Central memory CD8-positive, alpha-beta T cell (primary cell): ENCODE data around the gene SEPTIN8.

Experiments
- ATAC-seq: fragments of 150-1000 bp; cut with Tn5 transposase; replicated peaks from 2 replicates; pipeline ENCODE4 v1.10.0; 2022; ENCODE audit warnings: mild to moderate bottlenecking, moderate FRiP score, moderate number of reproducible peaks; ENCODE audit not compliant: poor library complexity, severe bottlenecking; ENCODE audit errors: extremely low read depth
- DNase-seq, 2 donors: peaks; one replicate each; pipeline ENCODE4 v3.0.0; 2021; ENCODE audit warnings: low spot score in 2 of 2
- H3K27ac Mint-ChIP-seq: one replicate; pipeline ENCODE4 v1.8.0; 2022; ENCODE audit warnings: low read depth, mild to moderate bottlenecking, moderate library complexity, mixed read lengths
- H3K27me3 Mint-ChIP-seq: one replicate; pipeline ENCODE4 v1.8.0; 2022; ENCODE audit warnings: mixed read lengths
- H3K36me3 Mint-ChIP-seq: one replicate; pipeline ENCODE4 v1.8.0; 2022; ENCODE audit warnings: mild to moderate bottlenecking, moderate library complexity, mixed read lengths; ENCODE audit not compliant: insufficient read depth
- H3K4me1 Mint-ChIP-seq: one replicate; pipeline ENCODE4 v1.8.0; 2022; ENCODE audit warnings: mixed read lengths
- H3K4me3 Mint-ChIP-seq: one replicate; pipeline ENCODE4 v1.8.0; 2022; ENCODE audit warnings: mild to moderate bottlenecking, moderate library complexity, mixed read lengths
- H3K9me3 Mint-ChIP-seq: one replicate; pipeline ENCODE4 v1.8.0; 2022; ENCODE audit warnings: mixed read lengths

The SEPTIN8 gene

DNA sequence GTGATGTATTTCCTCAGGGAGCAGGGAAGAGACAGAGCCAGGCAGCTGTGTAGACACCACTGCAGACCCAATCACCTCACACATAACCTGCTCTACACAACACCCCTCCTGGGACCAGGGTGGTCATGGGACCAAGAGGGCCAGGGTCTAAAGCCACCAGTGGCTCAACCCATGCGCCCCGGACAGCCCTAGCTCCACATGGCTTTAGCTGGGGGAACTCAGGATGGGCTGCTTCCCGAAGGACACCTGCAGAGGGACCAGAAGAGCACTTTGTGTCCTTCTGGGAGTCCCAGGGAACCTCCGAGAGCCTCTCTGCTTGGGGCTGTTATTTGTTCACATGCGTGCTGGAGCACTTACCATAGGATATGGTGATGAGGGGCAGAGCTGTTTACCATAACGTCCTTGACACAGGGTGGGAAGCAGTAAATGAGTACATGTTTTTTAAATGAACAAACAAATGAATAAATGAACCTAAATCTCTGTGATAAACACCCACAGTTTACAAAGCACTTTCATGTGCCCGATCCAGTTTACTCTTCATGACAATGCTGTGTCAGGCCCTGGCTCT, 12.3 kb downstream of the SEPTIN8 start:
- H3K27me3 Mint-ChIP-seq = no peaks in the 10 kb centered on the region
- peaks cover 2% of the 10 kb centered on the region for H3K36me3 Mint-ChIP-seq
- peaks cover 8% of the 10 kb centered on the region for H3K4me1 Mint-ChIP-seq
- no peak overlapping the region for H3K4me3 Mint-ChIP-seq
- ATAC-seq = no peak
- DNase-seq = no peak
- H3K9me3 Mint-ChIP-seq = no peaks in the 10 kb centered on the region
- H3K27ac Mint-ChIP-seq = no peak overlapping the region

DNA sequence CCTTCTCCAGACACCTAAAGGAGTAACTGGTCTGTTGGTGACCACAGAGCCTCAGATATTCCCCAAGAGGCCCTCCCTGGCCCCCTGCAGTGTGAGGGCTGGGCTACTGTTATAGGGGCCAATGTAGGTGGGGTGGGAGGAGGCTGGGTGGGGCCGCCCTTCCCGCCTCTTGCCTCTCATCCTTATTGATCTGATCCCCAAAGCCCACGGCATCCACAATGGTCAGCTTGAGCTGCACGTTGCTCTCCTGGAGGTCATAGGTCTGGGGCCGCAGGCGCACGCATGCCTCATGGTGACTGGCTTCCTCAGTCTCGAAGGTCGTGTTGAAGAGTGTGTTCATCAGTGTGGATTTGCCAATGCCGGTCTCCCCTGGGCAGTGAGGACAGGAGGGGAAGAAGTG, 13.0 kb downstream of the SEPTIN8 start:
- no peak for ATAC-seq
- peaks cover 8% of the 10 kb centered on the region for H3K4me1 Mint-ChIP-seq
- H3K36me3 Mint-ChIP-seq = peaks cover 2% of the 10 kb centered on the region
- H3K27ac Mint-ChIP-seq = no peak overlapping the region
- no peak overlapping the region for H3K4me3 Mint-ChIP-seq
- H3K27me3 Mint-ChIP-seq = no peaks in the 10 kb centered on the region
- DNase-seq = no peak
- H3K9me3 Mint-ChIP-seq = no peaks in the 10 kb centered on the region

DNA sequence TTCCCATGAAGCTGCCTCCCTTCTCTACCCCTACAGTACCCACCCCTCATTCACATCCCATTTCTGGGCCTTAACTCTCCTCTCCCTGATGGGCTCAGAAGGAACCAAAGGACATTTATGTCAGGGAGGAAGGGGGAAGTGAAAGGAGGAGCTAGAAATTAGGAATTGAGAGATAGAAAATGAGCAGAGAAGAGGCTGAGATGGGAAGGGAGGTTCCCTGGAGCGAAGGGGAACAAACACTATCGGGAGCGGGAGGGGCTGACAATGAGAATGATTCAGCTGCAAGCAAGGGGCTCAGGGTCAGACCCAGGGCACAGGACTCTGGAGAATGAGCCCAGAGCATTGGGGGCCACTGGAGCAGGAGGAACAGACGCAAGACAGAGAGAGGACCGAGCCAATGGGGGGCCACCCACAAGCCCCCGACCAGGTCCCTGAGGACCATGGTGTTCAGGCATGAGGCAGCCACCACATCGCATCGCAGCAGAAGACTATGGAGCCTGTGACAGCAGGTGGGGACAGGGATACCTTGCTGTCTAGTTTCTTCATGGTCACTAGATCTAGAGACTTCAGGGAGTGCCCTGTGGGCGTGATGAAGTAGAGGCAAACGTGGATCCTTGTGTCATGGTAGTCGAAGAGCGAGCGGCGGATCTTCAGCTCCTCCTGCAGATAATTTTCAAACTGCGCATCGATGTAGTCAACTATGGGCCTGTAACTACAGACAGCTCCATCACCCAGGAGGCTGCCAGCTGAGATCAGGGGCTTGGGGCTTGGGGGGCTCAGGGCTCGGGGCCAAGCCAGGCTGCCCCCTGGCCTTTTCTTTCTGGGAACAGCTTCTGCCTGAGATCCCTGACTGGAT, 13.6 kb downstream of the SEPTIN8 start:
- Mint-ChIP-seq H3K27ac (no peak overlapping the region), H3K4me1 (peaks cover 8% of the 10 kb centered on the region), H3K36me3 (peaks cover 4% of the 10 kb centered on the region), H3K4me3 (no peak overlapping the region), H3K9me3 (no peaks in the 10 kb centered on the region), H3K27me3 (no peaks in the 10 kb centered on the region)
- no peak for DNase-seq
- no peak for ATAC-seq

DNA sequence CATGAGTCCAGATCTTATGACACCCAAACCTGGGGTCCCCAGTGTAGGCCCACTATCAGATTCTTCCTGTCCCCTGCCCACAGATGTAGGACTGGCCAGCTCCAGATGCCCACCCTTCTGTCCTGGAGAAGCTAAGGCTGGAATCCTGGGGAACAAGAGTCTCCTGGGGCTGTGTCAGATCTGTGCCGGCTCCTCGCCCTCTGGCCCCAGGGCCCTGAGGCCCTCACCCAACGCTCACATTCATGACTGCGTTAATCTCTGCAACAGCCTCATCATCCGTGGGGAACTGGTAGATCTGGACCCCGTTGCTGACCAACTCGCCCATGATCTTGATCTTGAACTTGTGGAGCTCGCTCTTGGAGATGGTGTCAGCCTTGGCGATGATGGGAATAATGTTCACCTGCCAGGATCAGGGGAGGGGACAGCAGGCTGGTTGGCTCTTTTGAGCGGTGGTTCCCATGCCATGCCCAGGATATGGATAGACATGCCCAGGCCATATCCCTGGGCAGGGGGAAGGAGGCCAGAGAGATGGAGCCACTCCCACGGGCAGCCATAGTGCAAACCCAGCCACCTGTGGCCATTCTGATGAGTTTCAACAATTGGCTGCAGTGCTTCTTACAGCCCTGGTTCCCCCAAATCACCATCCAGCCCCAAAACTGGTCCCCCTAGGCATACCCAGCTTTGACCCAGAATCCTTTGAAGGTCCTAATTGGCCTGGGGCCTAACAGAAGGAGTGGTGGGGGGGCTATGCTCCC, 14.6 kb downstream of the SEPTIN8 start:
- Mint-ChIP-seq H3K9me3 (no peaks in the 10 kb centered on the region), H3K27me3 (no peaks in the 10 kb centered on the region), H3K27ac (no peak overlapping the region), H3K4me1 (peaks cover 5% of the 10 kb centered on the region), H3K4me3 (no peak overlapping the region), H3K36me3 (peaks cover 4% of the 10 kb centered on the region)
- DNase-seq (no peak), ATAC-seq (no peak)

DNA sequence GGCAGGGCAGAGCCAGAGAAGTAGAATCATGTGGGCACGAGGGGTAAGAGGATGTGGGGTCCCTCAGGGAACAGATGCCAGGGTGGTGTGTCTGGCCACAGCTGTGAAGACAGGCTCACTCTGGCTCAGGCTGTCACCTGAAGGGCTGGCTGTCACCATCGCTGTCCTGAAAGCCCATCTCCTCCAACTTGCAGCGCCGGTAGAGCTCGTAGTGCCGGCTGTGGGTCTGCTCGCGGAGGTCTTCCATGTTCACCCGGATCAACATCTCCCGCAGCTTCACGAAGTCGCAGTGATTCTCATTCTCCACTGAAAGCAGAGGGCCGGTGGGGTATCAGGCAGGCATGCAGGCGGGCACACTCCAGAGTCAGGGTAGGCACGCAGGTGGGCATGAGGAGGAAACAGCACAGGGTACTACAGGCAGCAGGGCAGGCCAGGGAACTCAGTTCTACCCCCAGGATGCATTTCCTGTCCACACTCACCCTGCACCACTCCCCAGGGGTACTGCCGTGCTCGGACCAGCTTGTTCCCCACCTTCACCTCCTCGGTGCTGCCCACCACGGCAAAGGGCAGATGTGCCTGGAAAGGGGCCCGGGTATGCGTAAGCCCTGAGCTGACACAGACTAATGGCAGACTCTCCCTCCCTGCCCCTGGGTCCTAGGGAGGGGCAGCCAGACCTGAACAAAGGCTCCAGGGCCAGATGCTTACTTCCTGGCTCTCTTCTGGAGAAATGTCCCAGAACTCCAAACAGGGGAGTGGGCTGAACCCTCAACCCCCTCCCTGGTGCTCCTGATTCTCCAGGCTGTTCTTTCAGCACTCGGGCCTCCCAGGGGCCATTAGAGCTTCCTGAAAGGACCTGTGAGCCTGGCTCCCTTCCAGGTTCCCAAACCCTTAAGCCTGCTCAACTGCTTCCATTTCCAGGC, 15.5 kb downstream of the SEPTIN8 start:
- H3K27ac Mint-ChIP-seq = no peak overlapping the region
- no peak overlapping the region for H3K4me3 Mint-ChIP-seq
- no peaks in the 10 kb centered on the region for H3K4me1 Mint-ChIP-seq
- H3K27me3 Mint-ChIP-seq = no peaks in the 10 kb centered on the region
- ATAC-seq = no peak
- H3K9me3 Mint-ChIP-seq = no peaks in the 10 kb centered on the region
- no peak for DNase-seq
- peaks cover 4% of the 10 kb centered on the region for H3K36me3 Mint-ChIP-seq

DNA sequence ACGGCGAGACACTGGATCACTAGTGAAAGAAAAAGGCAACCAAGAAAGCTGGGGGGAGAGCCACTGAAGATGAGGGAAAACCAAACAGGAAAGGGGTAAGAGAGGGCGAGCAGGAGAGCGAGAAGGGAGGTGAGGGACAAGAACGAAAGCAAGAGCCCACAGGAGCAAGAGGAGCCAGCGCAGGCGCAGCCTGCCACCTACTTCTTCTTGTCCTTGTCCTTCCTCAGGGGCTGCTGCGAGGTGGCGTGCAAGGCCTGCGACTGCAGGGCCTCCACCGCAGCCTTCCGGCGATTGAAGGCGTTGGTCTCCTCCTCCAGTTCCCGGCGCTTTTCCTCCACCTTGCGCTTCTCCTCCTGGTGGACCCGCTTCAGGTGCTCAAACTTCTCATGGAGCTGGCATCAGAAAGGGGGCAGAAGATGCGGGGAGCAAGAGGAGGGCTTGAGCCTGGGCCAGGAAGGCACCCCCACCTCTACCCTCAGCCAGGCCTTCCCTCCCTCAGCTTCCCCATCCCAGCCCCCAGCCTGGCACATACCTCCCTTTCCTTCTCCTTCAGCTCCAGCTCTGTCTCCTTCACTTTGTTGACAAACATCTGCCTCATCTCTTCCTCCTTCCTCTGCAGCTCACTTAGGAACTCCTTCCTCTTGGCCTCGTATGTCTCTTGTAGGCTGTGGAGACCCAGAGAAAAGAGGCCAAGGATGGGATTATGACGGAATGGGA, 16.3 kb downstream of the SEPTIN8 start:
- H3K4me3 Mint-ChIP-seq = no peak overlapping the region
- H3K36me3 Mint-ChIP-seq = peaks cover 4% of the 10 kb centered on the region
- ATAC-seq = no peak
- H3K9me3 Mint-ChIP-seq = no peaks in the 10 kb centered on the region
- no peak for DNase-seq
- no peaks in the 10 kb centered on the region for H3K27me3 Mint-ChIP-seq
- no peak overlapping the region for H3K27ac Mint-ChIP-seq
- no peaks in the 10 kb centered on the region for H3K4me1 Mint-ChIP-seq

DNA sequence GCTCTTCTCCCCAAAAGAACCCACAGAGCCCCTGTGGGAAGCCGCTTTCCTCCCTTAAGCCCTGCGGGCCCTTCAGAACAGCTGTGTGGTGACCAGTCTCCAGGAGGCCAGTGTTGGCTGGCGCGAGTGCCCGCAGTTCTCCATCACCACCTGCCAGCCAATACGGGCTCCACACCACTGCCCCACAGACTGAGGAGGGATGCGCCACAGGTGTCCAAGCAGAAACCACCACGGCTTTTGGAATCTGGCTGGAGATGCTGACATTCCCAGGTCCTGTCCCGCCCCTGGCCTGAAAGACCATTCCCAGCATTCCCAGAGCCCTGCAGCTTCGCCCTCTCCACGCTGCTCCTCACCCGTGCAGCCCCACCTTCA, 17.0 kb downstream of the SEPTIN8 start:
- DNase-seq (no peak), ATAC-seq (no peak)
- H3K9me3 Mint-ChIP-seq = no peaks in the 10 kb centered on the region
- H3K36me3 Mint-ChIP-seq = peaks cover 4% of the 10 kb centered on the region
- no peaks in the 10 kb centered on the region for H3K4me1 Mint-ChIP-seq
- H3K27me3 Mint-ChIP-seq = no peaks in the 10 kb centered on the region
- no peak overlapping the region for H3K27ac Mint-ChIP-seq
- no peak overlapping the region for H3K4me3 Mint-ChIP-seq

DNA sequence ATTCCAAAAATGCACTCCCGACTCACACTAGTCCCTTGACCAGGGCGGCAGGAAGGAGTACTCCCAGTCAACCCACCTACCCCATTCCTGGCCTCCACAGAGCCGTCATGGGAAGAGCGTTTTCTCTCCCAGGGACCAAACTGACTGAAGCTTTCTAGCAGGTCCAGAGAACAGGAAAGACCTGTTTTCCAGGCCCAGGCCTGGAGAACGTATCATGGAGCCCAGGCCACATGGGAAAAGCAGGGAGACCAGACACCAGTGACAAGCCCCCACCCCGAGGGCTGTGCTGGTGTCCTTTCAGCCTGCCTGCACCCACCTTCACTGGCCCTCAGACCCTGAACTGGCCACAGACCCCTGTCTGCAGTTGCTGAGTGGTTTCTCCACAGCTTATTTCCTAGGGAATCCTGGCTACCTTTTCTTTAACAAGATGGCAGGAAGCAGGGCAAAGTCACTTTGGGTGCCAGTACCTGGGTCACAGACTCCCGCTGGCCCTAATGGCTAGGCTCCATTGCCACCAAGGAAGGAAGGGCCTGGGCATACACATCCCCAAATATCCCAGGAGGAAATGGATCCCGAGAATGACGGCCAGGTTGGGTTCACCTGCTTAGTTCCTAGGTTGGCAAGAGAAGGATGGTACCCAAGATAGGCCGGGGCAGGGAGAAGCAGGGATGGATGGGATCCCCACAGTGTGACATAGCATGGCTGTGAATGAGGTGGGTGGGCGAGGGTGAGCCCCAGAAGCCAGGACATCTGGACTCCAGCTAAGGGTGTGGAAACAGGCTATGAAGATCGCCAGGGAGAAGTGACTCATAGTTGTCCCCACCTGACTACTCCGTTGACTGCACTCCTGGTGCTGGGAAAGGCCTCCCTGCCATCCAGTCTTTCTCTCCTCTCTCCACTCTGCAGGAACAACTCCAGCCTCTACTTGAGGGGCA, 17.7 kb downstream of the SEPTIN8 start:
- ATAC-seq (no peak), DNase-seq (no peak)
- no peak overlapping the region for H3K4me3 Mint-ChIP-seq
- H3K27me3 Mint-ChIP-seq = no peaks in the 10 kb centered on the region
- no peaks in the 10 kb centered on the region for H3K9me3 Mint-ChIP-seq
- H3K4me1 Mint-ChIP-seq = no peaks in the 10 kb centered on the region
- H3K27ac Mint-ChIP-seq = no peak overlapping the region
- peaks cover 4% of the 10 kb centered on the region for H3K36me3 Mint-ChIP-seq

DNA sequence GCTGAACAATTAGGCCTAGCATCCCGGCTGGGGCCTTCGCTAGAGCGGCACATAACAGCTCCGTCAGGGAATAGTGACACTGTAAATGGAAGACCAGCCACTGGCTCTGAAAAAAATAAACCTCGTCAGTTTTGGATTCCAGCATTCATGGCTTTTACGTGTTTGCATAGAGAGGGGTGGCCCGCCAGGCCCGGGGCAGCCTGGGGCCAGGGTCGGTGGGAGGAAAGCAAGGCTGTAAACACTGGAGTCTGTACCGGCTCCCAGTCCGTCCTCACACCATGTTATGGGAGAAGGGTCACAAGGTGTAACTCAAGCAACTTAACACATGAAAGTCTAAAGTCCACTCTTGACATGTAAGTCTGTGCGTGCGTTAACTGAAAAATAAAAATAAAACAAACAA, 18.6 kb downstream of the SEPTIN8 start:
- Mint-ChIP-seq H3K9me3 (no peaks in the 10 kb centered on the region), H3K36me3 (peaks cover 2% of the 10 kb centered on the region), H3K27ac (no peak overlapping the region), H3K4me3 (no peak overlapping the region), H3K27me3 (no peaks in the 10 kb centered on the region), H3K4me1 (peaks cover 2% of the 10 kb centered on the region)
- ATAC-seq (no peak), DNase-seq (no peak)

DNA sequence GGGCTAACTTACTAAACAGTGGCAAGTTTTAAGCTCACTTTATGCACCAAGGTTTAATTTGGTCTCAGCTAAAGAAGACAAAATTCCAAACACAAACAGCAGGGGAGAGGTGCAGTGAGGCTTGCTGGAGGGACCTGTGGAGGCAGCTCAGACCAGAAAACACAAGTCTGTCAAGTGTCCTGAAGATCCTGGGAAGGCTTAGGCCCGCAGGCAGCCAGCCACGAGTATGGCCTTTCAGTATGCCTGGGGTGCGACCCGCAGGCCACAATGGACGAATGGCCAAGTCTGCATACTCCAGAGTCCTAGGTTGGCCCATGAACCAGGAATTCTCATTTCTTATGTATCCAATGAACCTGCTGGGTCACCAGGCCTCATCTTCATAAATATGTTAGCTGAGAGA, 20.5 kb downstream of the SEPTIN8 start:
- no peaks in the 10 kb centered on the region for H3K9me3 Mint-ChIP-seq
- peaks cover 2% of the 10 kb centered on the region for H3K36me3 Mint-ChIP-seq
- no peak overlapping the region for H3K27ac Mint-ChIP-seq
- H3K27me3 Mint-ChIP-seq = no peaks in the 10 kb centered on the region
- DNase-seq (no peak), ATAC-seq (no peak)
- H3K4me3 Mint-ChIP-seq = no peak overlapping the region
- peaks cover 5% of the 10 kb centered on the region for H3K4me1 Mint-ChIP-seq

DNA sequence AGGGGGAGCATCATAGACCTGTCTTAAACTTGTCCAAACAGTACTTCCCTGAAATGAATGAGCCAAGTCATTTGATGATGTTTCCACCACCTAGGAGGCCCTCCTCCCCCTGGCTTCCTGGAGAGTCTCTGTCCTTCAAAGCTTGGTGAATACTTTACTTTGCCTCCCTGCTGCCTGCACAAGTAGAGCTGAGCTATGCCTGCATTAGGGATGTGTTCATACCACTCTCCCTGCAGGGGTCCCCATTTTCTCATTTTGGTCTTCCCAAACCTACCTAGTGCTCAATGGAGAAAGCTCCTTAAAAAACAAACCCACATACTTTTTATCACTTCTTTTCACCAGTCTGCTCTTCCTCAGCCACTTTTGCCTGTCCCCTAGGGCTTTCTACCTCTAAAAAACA, 22.1 kb downstream of the SEPTIN8 start:
- peaks cover 5% of the 10 kb centered on the region for H3K4me1 Mint-ChIP-seq
- peaks cover 2% of the 10 kb centered on the region for H3K36me3 Mint-ChIP-seq
- no peak for DNase-seq
- H3K27me3 Mint-ChIP-seq = no peaks in the 10 kb centered on the region
- H3K4me3 Mint-ChIP-seq = no peak overlapping the region
- H3K9me3 Mint-ChIP-seq = no peaks in the 10 kb centered on the region
- no peak for ATAC-seq
- peak overlapping the region; percentile 6 for H3K27ac Mint-ChIP-seq
